Activated CD4-positive, CD25-positive, alpha-beta regulatory T cell treated with anti-CD3 and anti-CD28 coated beads, Interleukin-2, amount 50 U/mL, for 72 hours (primary cell): ENCODE data around the gene TANGO2.

Source experiments
- DNase-seq: peaks from one replicate; pipeline ENCODE4 v3.0.0; 2021

The TANGO2 gene

DNA sequence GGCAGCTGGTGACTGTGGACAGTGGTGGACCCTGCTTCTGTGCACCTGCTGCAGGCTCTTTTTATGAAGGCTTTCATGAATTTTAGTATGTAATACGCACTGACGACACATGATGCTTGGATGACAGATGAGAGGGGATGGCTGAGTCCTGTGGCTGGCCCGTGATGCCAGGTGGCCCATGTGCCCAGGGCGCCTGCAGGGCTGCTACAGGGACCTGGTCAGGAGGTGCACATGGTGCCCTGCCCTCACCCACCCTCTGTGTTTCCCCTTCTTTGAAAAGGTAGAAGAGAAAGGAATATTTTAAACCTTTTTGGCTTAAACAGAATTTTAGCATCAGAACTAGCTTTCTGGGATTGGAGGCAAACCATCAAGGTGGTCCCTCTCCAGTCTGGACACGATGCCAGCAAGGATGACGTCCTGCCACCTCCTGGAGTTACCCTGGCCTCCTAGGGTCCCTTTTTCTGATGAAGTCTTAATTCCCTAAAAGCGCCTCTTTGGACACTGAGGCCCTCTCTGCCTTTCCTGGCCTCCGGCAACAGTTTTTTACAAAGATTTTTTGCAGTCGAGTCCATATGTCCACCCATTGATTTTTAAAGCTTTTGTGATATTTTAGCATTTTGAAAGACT is 89.6 kb downstream of the TANGO2 start:
- DNase-seq = no peak

DNA sequence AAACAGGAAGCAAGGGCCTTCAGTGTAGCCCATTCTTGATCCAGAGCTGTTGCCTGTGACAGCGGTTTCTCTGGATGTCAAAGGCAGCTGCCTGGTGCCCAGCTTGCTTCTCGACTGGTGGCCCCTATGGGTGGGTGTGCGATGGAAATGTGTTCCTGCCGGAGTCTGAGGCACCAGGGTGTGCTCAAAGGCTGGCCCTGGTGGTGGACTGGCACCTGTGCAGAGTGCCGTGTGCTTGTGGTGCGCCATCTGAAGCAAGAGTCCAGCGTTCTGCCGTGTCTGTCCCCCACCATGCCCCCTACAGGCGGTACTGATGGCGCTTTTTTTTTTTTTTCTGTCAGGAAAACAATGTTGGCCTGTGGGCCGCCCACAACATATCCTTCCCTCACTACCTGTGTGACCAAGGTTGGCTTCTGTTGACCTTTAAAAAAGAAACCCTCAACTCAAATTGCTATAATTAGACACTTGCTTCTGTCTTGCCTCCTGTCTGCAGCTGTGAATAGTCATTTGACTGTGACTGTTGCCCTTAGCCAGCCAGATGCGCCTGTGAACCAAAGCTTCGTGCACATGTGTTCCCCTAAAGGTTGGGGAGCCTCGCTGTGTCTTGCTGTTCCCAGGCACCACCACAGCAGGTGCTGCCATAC is 90.3 kb downstream of the TANGO2 start:
- DNase-seq = no peak

DNA sequence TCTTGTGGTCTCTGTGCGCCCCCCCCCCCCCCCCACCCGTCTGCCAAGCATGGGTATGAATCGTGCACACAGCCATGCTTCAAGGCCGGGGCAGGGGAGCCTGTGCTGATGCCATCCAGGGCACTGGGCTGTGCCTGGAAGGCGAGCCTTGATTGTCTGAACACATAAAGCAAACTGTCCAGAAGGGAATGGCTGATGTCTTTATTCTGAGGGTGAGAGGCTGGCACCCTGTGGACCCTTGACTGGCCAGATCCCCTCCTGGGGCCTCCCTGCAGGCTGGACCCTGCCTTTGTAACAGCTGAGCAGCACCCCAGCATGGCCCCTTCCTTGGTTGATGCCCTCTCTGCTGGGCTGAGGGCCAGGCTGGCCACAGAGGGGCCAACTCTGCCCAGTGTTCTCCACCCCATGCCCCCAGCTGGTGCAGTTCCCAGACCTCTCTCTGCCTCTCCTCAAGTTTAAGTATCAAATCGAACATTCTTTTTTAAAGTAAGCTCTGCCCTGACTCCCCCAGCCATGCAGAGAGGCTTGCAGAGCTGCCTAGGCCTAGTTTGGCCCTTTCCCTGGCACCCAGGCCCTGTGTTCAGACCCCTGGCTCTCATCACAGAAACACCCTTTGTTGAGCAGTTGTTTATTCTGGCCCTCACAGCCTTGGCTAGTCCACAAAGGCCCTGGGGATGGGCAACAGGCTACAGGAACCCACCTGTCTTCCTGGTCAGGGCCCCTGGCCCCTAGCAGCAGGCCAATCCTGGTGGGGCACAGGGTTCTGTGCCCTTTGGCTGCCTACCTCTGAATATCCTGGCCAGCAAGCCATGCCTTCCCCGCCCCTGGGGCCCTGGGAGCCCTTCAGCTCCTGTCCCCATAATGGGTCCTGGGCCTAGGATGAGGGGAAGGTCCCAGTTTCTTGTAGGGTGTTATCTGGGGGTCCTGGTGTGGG is 91.0 kb downstream of the TANGO2 start:
- DNase-seq = no peak

DNA sequence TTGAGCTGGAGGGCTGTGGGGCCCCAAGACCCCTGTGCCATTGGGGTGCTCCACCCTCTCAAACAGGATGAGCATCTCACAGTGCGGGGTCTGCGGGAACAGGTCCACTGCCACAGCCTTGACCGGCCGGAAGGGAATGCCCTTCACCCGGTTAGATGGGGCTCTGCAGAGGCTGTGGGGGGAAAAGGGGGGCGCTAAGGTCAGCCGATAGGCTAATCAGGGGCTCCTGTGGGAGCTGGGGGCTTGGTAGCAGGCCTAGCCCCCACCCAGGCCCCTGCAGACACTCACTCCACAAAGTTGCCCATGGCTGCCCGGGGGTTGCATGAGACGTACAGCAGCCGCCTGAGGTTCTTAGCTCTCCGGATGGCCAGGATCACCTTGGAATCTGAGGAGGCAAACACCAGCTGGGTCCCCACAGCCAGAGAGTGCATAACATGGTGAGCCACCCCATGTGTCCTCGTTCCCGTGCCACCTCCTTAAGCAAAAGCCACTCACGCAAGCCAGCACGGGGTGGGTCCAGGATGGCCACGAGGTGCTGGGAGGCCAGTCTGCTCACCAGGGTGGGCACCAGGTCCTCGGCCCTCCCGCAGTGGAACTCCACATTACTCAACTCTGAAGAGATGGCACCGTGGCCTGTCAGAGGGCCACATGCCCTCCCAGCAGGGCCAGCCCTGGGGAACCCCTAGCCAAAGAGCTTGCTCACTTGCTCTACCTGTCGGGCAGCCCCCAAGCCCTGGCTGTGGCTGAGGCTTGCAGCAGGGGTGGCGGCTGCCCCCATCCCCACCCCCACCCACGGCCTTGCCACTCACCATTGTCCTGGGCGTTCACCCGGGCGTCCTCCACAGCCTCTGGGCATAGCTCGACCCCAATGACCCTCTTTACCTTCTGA is 92.0 kb downstream of the TANGO2 start:
- DNase-seq = no peak

DNA sequence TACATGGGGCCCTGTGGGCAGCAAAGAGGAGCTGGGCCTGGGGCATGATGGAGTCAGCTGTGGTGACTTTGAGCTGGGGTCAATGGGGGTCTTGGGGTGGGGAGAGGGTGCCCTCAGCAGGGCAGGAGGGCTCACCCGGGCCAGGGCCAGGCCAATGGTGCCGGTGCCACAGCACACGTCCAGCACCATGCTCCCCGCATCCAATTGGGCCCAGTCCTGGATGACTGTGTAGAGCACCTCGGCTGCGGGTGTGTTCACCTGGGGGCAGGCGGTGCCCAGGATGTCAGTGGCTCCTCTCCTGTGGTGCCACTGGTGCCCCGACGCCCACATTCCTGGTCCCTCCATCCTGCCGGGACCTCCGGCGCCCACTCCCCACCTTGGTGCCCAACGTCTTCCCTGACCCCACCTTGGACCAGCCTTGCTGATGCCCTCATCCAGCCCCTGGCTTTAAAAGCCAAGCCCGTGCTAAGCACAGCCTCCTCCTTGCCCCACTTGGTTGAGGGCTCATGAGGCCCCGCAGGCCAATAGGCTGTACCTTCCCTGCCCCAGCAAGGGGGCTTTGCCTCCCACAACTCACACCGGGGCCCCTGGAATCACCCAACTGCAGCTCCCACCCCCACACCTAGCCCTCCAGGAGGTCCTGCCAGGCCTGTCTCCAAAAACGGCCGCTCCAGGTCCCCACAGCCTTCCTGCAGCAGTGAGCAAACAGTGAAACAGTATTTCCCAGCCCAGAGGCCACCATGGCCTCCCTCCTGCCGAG is 92.8 kb downstream of the TANGO2 start:
- DNase-seq = no peak

DNA sequence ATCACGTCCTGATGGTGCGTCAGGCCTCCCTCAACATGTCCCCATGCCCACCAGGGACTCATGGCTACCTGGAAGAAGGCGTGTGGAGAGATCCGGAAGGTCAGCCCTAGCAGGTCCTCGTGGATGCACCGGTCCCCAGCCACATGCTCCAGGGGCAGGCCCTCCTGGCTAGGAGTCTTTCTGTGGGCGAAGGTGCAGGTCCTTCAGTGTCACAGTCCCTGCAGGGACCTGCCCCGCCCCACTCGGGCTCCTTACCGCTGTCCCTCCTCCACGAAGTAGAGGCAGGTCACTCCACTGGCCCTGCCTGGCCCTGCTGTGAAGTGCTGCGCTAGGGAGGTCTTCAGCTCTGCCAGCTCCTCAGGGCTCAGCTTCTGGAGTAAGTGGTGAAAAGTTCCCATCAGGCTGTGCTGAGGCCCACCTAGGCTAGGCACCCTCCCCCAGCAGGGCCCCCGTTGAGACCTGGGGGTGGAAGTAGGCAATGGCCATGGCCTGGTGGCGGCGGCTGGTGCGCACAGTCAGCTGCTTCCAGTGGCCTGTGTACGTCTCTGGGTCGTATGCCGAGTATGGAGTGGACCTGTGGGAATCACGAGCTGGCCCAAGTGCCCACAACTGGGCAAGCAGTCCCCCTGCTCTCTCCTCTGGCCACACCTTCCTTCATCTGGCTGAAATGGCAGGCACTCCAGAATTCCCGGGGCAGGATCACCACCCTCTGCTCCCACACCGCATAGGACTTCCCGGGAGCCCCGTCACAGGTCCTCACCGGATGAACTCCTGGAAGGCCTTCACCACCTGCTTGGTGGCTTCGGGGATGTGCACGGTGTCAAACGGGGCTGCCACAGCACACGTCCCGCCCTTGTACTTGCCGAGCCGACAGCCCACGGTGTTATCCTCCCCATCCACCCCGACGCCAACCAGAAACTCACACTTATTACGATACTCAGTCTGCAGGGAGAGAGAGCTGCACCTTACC is 93.9 kb downstream of the TANGO2 start:
- no peak for DNase-seq

DNA sequence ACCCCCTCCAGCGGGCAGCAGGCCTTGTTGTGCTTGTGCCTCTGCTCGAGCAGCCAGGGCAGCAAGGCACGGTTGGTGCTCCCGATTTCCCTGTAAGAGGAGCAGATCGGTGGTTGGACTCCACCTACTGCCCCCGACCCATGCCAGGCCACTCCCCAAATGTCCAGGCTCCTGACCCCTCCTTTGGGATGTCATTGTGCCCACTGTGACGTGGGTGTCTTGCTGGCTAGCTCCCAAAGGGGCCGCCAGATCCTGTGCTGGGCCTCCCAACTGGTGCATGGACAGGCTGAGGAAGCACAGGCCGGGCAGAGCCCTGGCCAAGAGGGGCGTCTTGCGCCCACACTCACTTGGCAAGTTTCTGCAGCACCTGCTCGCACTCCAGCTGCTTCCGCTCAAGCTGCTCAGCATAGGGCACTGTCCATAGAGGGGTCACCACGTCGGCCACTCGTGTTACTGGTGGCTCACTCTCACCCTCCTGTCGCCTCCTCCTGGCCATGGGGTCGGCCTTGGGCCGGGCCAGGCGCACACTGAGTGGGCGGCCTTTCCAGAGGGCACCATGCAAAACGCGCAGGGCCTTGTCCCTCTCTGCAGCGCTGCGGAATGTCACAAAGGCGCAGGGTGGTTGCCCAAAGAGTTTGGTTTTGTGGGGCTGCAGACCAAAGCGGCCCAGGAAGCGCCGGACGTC is 94.9 kb downstream of the TANGO2 start, which contains the start of gene RANBP1:
RANBP1 (plus strand) TSS at position 414 of the 685 bp plus-strand sequence; CDS start at position 495, 81 bp downstream.
- no peak for DNase-seq

DNA sequence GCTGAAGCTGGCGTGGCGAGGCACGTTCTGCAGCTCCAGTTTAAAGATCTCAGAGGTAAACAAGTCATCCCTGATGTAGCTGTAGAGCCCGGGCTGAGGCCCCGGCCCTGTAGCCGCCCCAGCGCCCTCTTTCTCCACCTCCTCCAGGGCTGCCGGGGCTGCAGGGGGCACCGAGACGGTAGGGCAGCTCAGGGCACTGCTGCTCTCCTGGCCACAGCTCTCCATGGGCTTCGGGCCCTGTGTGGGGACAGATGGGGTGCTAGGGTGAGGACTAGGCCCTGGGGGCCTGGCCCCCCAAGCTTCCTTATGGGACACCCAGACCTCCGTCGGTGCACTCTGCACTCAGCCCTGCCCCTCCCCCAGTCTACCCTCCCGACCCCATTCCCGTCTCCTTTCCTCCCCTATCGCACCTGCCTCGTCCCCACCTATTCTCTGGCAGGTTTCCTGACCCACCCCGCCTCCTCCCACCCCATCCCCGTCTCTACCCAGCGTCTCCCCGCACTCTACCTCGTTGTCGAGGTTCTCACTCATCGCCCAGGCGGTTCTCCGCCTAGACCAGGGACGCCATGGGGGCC is 95.6 kb downstream of the TANGO2 start:
- DNase-seq = no peak
